HepG2 (cell line): Measurements from ENCODE around the gene SUSD6. TPM values are rescaled to one million over a fixed set of nuclear protein-coding genes. Genes with fewer than 3 reads are reported as not detected.

Source experiments
- AHDC1 ChIP-seq: sonication (generic); formaldehyde crosslinking; IDR thresholded peaks from 2 replicates; pipeline ENCODE4 v1.5.1; 2020; ENCODE audit warnings: mild to moderate bottlenecking, missing genetic modification reagents, borderline replicate concordance
- ARID5B ChIP-seq: IDR thresholded peaks from 2 replicates; pipeline ENCODE4 v1.4.0; 2020; ENCODE audit warnings: mild to moderate bottlenecking, missing genetic modification reagents
- CTCF ChIP-seq: sonication (generic); formaldehyde crosslinking; IDR thresholded peaks from 2 replicates; pipeline ENCODE4 v1.5.0; 2020; ENCODE audit warnings: mild to moderate bottlenecking, missing genetic modification reagents, moderate library complexity
- HMGA1 ChIP-seq: sonication (generic); formaldehyde crosslinking; conservative IDR thresholded peaks from 2 replicates; pipeline ENCODE4 v1.4.0; 2020; ENCODE audit warnings: missing genetic modification reagents
- JUNB ChIP-seq: sonication (generic); formaldehyde crosslinking; IDR thresholded peaks from 2 replicates; pipeline ENCODE4 v1.8.0; 2022; ENCODE audit warnings: missing genetic modification reagents, mild to moderate bottlenecking, borderline replicate concordance
- MTA1 ChIP-seq: sonication (generic); formaldehyde crosslinking; IDR thresholded peaks from 2 replicates; pipeline ENCODE4 v1.4.0; 2020; ENCODE audit warnings: missing genetic modification reagents, mild to moderate bottlenecking, borderline replicate concordance
- NR2F2 ChIP-seq: IDR thresholded peaks from 2 replicates; pipeline ENCODE4 v1.6.1; 2012; ENCODE audit warnings: low read depth, inconsistent platforms, borderline replicate concordance
- PAWR ChIP-seq: sonication (generic); formaldehyde crosslinking; IDR thresholded peaks from 2 replicates; pipeline ENCODE4 v1.4.0; 2020; ENCODE audit warnings: missing genetic modification reagents, mild to moderate bottlenecking, borderline replicate concordance
- PHF8 ChIP-seq: sonication (generic); formaldehyde crosslinking; IDR thresholded peaks from 2 replicates; pipeline ENCODE4 v1.5.0; 2020; ENCODE audit warnings: missing genetic modification reagents
- RARA ChIP-seq: IDR thresholded peaks from 2 replicates; pipeline ENCODE4 v1.6.1; 2016; ENCODE audit warnings: missing genetic modification reagents, missing compliant biosample characterization
- RCOR2 ChIP-seq: IDR thresholded peaks from 2 replicates; pipeline ENCODE4 v1.6.1; 2016; ENCODE audit warnings: missing biosample characterization, missing genetic modification reagents
- SALL1 ChIP-seq: sonication (generic); formaldehyde crosslinking; IDR thresholded peaks from 2 replicates; pipeline ENCODE4 v1.8.0; 2022; ENCODE audit warnings: mild to moderate bottlenecking, missing genetic modification reagents
- SAP130 ChIP-seq: IDR thresholded peaks from 2 replicates; pipeline ENCODE4 v1.6.1; 2016; ENCODE audit warnings: low read depth
- SOX13 ChIP-seq, 3 experiments: fragments of 450-650 bp in 1 of 3; sonication (generic) in 1 of 3; formaldehyde crosslinking in 1 of 3; IDR thresholded peaks in 2 of 3; conservative IDR thresholded peaks in 1 of 3; 2 replicates each; pipeline versions ENCODE4 v1.5.0 to v1.6.1; 2016 to 2020; ENCODE audit warnings: antibody characterized with exemption in 1 of 3, mild to moderate bottlenecking in 1 of 3, missing compliant biosample characterization in 1 of 3, missing genetic modification reagents in 1 of 3, moderate library complexity in 1 of 3
- ZNF331 ChIP-seq: sonication (generic); formaldehyde crosslinking; IDR thresholded peaks from 2 replicates; pipeline ENCODE4 v1.4.0; 2020; ENCODE audit warnings: missing genetic modification reagents
- ZNF775 ChIP-seq: sonication (generic); formaldehyde crosslinking; IDR thresholded peaks from 2 replicates; pipeline ENCODE4 v1.4.0; 2020; ENCODE audit warnings: missing genetic modification reagents, mild to moderate bottlenecking, moderate library complexity, borderline replicate concordance
- polyA plus RNA-seq, 8 experiments: library from polyadenylated mRNA; depleted of rRNA in 3 of 8; stranded (reverse) in 7 of 8; unstranded in 1 of 8; fragments of >200 nt; fragmentation: Illumina TruSeq in 4 of 8; extraction: Trizol in 4 of 8; gene quantifications; 2 replicates each; pipeline versions ENCODE4 v1.2.1 to v1.2.3, GENCODE V29; 2011 to 2016; ENCODE audit warnings: low read depth in 4 of 8, missing spikeins in 1 of 8, mixed read lengths in 1 of 8; ENCODE audit not compliant: insufficient read depth in 1 of 8
- total RNA-seq, 5 experiments: library from RNA; depleted of rRNA; stranded (reverse); fragments of >200 nt; fragmentation: Illumina TruSeq; extraction: Trizol; gene quantifications; 2 replicates each; pipeline ENCODE4 v1.2.3, GENCODE V29; 2016; ENCODE audit warnings: low read depth in 1 of 5
- TF ChIP-seq, protein P1 (sequence below): IDR thresholded peaks from 2 replicates; pipeline ENCODE4 v1.6.1; 2016; ENCODE audit warnings: missing compliant biosample characterization, missing genetic modification reagents, borderline replicate concordance

Gene SUSD6
- total and polyA plus RNA-seq, 2 of the 13 experiments (the other 11 are each of a cell fraction or from before 2014, with no cell fraction given), result 7.2 to 7.4 TPM

- TF ChIP-seq SOX13 (IDR thresholded peaks at IDR 0.05) (no peak), SOX13 (CRISPR knock-in tag; conservative IDR thresholded peaks at IDR 0.05 in 1 of 2, IDR thresholded peaks at IDR 0.05 in 1 of 2) (peak in 1 of 2 experiments; percentile 75; a peak in 2 of 4 replicates), ZNF331 (CRISPR knock-in tag) (peak; percentile 30; the same call in 1 of the 2 replicates), AHDC1 (0 out of 2 replicates have a peak, but pooled peaks have one; percentile 33), SALL1 (CRISPR knock-in tag) (peak; percentile 68), RCOR2 (0 out of 2 replicates have a peak, but pooled peaks have one; percentile 34), PHF8 (CRISPR knock-in tag) (no peak), MTA1 (CRISPR knock-in tag) (no peak), ARID5B (CRISPR knock-in tag) (peak; percentile 37; the same call in 1 of the 2 replicates), SAP130 (peak; percentile 59), HMGA1 (CRISPR knock-in tag) (no peak), PAWR (CRISPR knock-in tag) (no peak), NR2F2 (peak; percentile 54; the same call in 1 of the 2 replicates), RARA (peak; percentile 9; the same call in 1 of the 2 replicates), CTCF (CRISPR knock-in tag) (peak; percentile 27; the same call in 1 of the 2 replicates), ZNF775 (no peak), JUNB (no peak)
- TF ChIP-seq, protein P1, sequence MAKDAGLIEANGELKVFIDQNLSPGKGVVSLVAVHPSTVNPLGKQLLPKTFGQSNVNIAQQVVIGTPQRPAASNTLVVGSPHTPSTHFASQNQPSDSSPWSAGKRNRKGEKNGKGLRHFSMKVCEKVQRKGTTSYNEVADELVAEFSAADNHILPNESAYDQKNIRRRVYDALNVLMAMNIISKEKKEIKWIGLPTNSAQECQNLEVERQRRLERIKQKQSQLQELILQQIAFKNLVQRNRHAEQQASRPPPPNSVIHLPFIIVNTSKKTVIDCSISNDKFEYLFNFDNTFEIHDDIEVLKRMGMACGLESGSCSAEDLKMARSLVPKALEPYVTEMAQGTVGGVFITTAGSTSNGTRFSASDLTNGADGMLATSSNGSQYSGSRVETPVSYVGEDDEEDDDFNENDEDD (CRISPR knock-in tag), result 0 out of 2 replicates have a peak, but pooled peaks have one; percentile 17
These were observed 76.9 kb downstream of the SUSD6 start (continued) for GRCh38 chr14:69688299-69688649.
